NCI-H748 (cell line): ENCODE data around the gene HOXB1.
"Not testable (repeated sequence)": the region's sequence is repeated elsewhere in the genome, so short reads cannot be mapped to it uniquely, and the experiment has no call there.

Experiments
- DNase-seq: peaks from one replicate; lab custom pipeline; 2025; ENCODE audit not compliant: unreplicated experiment; lab: John Stamatoyannopoulos, UW

The HOXB1 gene

GRCh38 chr17:48499735-48500434 is 30.9 kb downstream of the HOXB1 start:
- DNase-seq, result peak; percentile 53

DNA sequence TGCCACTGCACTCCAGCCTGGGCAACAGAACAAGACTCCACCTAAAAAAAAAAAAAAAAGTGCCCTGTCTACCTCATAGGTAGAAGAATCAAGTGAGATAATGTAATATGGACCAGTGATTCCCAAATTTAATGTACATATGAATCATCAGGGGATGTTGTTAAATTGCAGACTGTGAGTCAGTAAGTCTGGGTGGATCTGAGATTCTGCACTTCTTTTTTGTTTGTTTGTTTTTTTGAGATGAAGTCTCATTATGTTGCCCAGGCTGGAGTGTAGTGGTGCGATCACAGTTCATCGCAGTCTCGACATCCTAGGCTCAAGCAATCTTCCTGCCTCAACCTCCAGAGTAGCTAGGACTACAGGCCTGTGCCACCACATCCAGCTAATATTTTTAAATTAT is 31.6 kb downstream of the HOXB1 start:
- no peak for DNase-seq

GRCh38 chr17:48498164-48498850 is 32.5 kb downstream of the HOXB1 start:
- DNase-seq, result peak; percentile 85

DNA sequence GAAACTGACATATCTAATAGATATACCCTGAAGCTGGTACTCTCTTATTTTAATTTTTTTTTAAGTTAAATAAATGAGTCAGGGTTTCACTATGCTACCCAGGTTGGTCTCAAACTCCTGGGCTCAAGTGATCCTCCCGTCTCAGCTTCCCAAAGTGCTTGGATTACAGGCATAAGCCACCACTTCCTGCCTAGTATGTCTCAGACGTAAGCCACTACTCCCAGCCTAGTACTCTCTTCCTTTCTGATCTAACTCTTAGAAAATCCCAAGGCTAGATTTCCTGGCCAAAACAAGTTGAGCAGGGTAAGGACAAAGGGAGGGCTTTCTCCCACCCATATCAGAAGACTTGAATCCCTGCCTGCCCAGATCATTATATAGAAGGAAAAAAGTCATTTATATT is 33.7 kb downstream of the HOXB1 start:
- DNase-seq, result no peak

DNA sequence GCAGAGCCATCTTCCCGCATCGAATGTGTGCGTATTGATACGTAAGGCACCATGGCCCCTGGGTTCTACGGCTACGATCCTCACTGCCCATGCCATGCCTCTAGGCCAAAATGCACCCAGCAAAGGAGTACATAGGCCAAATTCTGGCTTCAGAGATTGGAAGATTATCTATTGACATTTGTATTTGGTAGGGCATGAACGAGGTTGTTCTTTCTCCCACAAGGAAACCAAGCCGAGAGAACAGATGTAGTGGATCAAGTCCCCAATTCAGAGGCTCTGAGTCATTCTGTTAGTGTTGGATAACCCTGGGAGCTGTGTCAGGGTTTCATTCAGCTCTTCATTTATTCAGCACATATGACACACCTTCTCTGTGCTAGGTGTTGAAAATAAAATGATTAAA is 36.5 kb downstream of the HOXB1 start:
- DNase-seq, result no peak

DNA sequence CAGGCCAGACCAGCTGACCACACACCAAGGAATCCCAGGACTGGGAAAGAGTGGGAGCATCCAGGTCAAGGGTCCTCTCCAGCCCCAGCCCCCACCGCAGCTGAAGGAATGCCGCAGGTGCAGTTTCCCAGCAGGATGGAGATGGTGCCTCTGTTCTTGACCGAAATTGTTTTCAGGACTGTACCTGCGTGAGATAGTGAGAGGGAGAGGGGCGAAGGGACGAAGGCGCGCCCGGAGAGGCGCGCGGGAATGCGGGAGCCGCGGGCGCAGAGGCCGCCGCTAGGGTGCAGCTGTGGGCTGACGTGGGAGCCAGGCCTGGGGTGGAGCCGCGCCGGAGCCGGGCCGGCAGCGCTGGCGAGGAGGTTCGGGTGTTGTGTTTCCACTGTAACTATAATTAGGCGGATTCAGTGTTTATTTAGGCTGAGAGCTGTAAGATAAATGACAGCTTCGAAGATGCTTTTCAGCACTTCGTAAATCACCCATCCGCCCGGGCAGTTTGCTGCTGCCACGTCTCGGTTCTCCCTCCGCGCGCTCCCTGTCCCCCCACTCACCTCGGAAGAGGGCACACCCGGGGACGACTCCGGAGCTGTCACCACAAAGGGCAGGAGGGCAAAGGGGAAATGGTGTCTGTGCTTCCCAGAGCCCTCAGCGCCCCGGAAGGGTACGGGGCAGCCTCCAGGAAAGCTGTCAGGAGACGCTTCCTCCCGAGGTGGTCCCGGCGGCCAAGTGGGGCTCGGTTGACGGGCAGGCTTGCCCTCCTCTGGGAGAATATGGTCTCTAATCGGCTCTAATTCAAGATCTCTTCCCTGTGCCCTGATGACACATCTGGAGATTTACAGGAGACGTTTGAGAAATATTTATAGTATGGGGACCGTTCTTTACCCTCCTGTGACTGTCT is 38.2 kb downstream of the HOXB1 start:
- DNase-seq, result peak; percentile 88

- no peak for DNase-seq
Observed at GRCh38 chr17:48491527-48492273, 39.1 kb downstream of the HOXB1 start.

DNA sequence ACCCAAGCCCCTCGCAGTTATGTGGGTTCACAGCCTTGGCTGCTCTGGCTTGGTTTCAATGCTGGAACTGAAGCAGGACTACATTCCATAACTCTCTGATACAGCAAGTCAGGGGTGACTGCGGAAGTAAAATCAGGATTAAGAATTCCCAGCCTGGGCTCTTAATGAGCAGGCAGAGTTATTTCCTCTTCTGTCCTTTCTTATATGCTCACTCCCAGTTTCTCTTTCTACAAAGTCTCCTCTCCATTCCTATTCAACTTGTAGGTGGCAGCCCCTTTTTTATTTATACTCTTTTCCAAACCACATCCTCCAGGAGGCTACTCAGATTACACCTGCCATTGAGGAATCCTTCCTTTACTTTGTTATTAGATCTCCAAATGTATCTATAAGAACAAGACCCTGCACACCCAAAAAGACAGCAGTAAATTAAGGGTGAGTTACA is 40.3 kb downstream of the HOXB1 start:
- no peak for DNase-seq

- no peak for DNase-seq
Observed at GRCh38 chr17:48489781-48490180, 41.0 kb downstream of the HOXB1 start.

GRCh38 chr17:48488548-48489106 is 42.2 kb downstream of the HOXB1 start:
- DNase-seq, result no peak

DNA sequence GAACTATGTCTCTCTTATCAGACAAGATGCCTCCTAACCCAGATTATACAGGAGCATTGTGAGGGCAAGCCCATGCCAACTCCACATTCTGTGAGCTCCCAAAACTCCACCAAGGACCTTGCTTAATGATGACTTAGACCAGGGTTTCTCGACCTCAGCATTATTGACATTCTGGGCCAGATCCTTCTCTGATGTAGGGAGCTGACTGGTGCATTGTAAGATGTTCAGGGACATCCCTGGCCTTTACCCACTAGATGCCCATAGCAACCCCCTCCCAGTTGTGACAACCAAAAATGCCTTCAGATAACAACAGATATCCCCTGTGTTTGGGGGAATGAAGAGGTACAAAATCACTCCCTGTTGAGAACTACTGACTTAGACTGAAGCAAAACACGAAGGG is 43.6 kb downstream of the HOXB1 start:
- no peak for DNase-seq

DNA sequence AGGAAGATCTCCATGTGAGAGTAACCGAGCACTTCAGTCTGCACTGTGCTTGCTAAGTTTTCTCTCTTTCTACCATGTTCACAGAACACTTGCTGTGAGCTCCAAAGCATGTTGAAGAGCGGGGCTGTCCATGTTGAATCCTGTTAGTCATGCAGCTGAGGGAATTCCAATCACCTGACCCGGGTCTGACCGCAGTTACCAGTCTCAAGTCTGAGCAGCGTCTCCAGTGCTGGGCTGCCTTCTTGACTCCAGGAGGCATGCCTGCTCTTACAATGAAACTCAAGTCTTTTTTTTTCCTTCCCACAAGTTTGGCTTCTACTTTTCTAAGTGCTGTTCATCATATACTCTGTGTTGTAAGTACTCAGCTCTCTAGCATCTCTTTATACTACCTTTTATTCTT is 44.3 kb downstream of the HOXB1 start:
- no peak for DNase-seq

GRCh38 chr17:48484850-48485249 is 46.0 kb downstream of the HOXB1 start:
- no peak for DNase-seq

- no peak for DNase-seq
Observed at GRCh38 chr17:48484256-48484655, 46.6 kb downstream of the HOXB1 start.

DNA sequence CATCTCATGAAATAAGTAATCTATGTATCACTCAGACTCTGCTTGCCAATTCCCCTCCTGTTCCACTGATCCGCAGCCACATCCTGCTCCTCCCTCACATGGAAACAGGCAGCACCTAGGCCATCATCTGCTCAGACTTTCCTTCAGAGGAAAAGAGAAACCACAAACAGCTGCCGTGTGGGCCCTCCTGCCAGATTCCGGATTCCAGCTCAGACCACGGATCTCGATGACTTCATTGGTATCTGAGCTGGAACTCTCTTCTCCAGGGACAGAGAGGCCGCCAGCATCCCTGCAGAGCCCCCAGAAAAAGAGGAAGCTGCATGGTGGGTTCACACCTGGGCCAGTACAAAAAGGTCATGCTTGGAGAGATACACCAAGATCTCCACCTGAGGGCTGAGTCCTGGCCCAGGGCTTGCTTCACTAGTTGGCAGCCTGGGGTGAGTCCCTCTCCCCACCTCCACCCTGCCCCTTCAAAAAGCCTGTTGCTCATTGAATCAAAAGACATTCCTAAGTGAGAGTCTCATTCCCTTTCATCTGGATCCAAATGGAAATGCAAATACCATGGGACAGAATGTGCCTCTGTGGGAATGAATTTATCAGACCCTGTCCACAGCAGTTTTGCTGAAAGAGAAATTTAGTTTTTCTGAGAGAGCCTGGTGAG is 47.2 kb downstream of the HOXB1 start:
- no peak for DNase-seq

GRCh38 chr17:48483004-48483403 is 47.8 kb downstream of the HOXB1 start:
- no peak for DNase-seq

DNA sequence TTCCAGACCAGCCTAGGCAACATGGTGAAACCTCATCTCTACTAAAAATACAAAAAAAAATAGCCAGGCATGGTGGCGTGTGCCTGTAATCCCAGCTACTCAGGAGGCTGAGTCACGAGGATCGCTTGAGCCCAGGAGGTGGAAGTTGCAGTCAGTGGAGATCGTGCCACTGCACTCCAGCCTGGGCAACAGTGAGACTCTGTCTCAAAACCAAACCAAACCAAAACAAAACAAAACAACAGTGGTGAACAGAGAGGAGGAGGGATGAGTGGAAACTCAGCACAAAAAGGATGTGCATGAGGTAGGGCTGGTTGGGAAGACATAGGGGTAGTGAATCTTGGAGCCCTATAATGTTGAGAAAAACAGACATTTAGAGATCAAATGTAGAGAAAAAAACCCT is 48.5 kb downstream of the HOXB1 start:
- DNase-seq, result not testable (repeated sequence)

DNA sequence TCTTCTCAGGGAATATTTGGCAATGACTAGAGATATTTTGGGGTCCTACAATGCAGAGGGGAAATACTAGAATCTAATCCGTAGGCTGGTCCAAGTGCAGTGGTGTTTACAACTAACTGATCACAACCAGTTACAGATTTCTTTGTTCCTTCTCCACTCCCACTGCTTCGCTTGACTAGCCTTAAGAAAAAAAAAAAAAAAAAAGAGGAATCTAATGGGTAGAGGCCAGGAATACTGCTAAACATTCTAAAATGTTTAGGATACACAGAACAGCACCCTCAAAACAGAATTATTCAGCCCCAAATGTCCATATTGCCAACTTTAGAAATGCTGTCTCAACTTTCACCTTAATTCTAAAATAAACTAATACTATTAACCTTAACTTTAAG is 51.8 kb downstream of the HOXB1 start:
- DNase-seq, result no peak
